ENCODE measurements around the gene NSUN6. TPM values are rescaled to one million over a fixed set of nuclear protein-coding genes. Genes with fewer than 3 reads are reported as not detected.

Gene NSUN6
- total RNA-seq, 1 experiment from 2014 or later: 15.1 TPM

- ChIA-PET CTCF (no interaction called here), POLR2A (no interaction called here)
- TF ChIP-seq GABPB1 (CRISPR knock-in tag; IDR thresholded peaks at IDR 0.05) (no peak), ZNF512 (CRISPR knock-in tag; IDR thresholded peaks at IDR 0.05; ENCODE audit: borderline replicate concordance) (no peak), SOX15 (CRISPR knock-in tag; IDR thresholded peaks at IDR 0.05) (no peak)
- peaks cover 25% of the 10 kb centered on the region for H3K4me1 Mint-ChIP-seq
- H3K36me3 Mint-ChIP-seq: 0 out of 2 replicates have a peak, but pooled peaks cover 4% of the 10 kb centered on the region
- no peak overlapping the region for H3K27ac Mint-ChIP-seq
- no peaks in the 10 kb centered on the region for H3K27me3 Mint-ChIP-seq (ENCODE audit: low read depth)
- no peak for ATAC-seq
- no peaks in the 10 kb centered on the region for H3K9me3 Mint-ChIP-seq
- H3K4me3 Mint-ChIP-seq: no peak overlapping the region
- DNase-seq (ENCODE audit: low spot score): no peak
These were observed 5.3 kb upstream of the NSUN6 start for GRCh38 chr10:18656724-18657123.

GRCh38 chr10:18653112-18653511, 1.7 kb upstream of the NSUN6 start:
- H3K27ac Mint-ChIP-seq: no peak overlapping the region
- H3K4me3 Mint-ChIP-seq: no peak overlapping the region; the same call in none of the 2 replicates
- POLR2A ChIA-PET: no interaction called here

More at GRCh38 chr10:18653112-18653511, 1.7 kb upstream of the NSUN6 start:
- Mint-ChIP-seq H3K9me3 (no peaks in the 10 kb centered on the region), H3K36me3 (peaks cover 7% of the 10 kb centered on the region; the same call in 1 of the 2 replicates), H3K4me1 (peaks cover 25% of the 10 kb centered on the region), H3K27me3 (ENCODE audit: low read depth) (no peaks in the 10 kb centered on the region)
- CTCF ChIA-PET: no interaction called here
- ATAC-seq (no peak), DNase-seq (ENCODE audit: low spot score) (no peak)
- TF ChIP-seq ZNF232 (CRISPR knock-in tag; IDR thresholded peaks at IDR 0.05) (no peak), RORB (CRISPR knock-in tag; IDR thresholded peaks at IDR 0.05) (no peak), ZNF512 (CRISPR knock-in tag; IDR thresholded peaks at IDR 0.05; ENCODE audit: borderline replicate concordance) (no peak), AR (CRISPR knock-in tag; IDR thresholded peaks at IDR 0.05) (no peak), ZNF416 (CRISPR knock-in tag; IDR thresholded peaks at IDR 0.05) (no peak), MYBL2 (CRISPR knock-in tag; IDR thresholded peaks at IDR 0.05) (no peak), ATF3 (CRISPR knock-in tag; conservative IDR thresholded peaks at IDR 0.05) (no peak), ZNF317 (CRISPR knock-in tag; IDR thresholded peaks at IDR 0.05; ENCODE audit: borderline replicate concordance, low read depth) (no peak), ERG (CRISPR knock-in tag; IDR thresholded peaks at IDR 0.05) (no peak), USF2 (CRISPR knock-in tag; IDR thresholded peaks at IDR 0.05) (no peak)

Measured in WTC11 (cell line).